H1 (cell line): ENCODE data around the gene FAM222B. TPM values are rescaled to one million over a fixed set of nuclear protein-coding genes. Genes with fewer than 3 reads are reported as not detected.

Experiments used
- CTCF ChIA-PET: fragments of 300-600 bp; sonication (Branson Sonifier 250); formaldehyde crosslinking; loops from one replicate; lab custom pipeline; 2021; ENCODE audit not compliant: partially characterized antibody; lab: Charles Lee
- POLR2A ChIA-PET: fragments of 300-600 bp; sonication (Branson Sonifier 250); formaldehyde crosslinking; loops from one replicate; lab custom pipeline; 2021; ENCODE audit warnings: inconsistent platforms; ENCODE audit not compliant: partially characterized antibody; lab: Charles Lee
- DNase-seq, 2 experiments: peaks; one replicate each; pipeline versions ENCODE4 v3.0.0 to v3.0.0-alpha.2; 2010 to 2022; ENCODE audit warnings: low spot score in 2 of 2, low read depth in 1 of 2, mixed read lengths in 1 of 2
- FAIRE-seq: peaks from 2 replicates; lab custom pipeline; 2011; peaks lifted over from hg19 to GRCh38; lab: Jason Lieb, UNC
- H2AFZ ChIP-seq: 2 replicates; pipeline ENCODE4 v1.8.1; 2012; ENCODE audit warnings: low read length, inconsistent platforms
- H2AK5ac ChIP-seq: 2 replicates; pipeline ENCODE4 v1.6.1; 2013; ENCODE audit warnings: low read depth, low read length
- H2BK120ac ChIP-seq: replicated peaks from 2 replicates; pipeline ENCODE3; 2013; ENCODE audit warnings: low read depth, low read length, inconsistent platforms
- H2BK12ac ChIP-seq: 2 replicates; pipeline ENCODE4 v1.6.1; 2013; ENCODE audit warnings: low read depth, low read length
- H2BK15ac ChIP-seq: 2 replicates; pipeline ENCODE4 v1.6.1; 2013; ENCODE audit warnings: low read length
- H2BK20ac ChIP-seq: 2 replicates; pipeline ENCODE4 v1.6.1; 2013; ENCODE audit warnings: low read length
- H2BK5ac ChIP-seq: 2 replicates; pipeline ENCODE4 v1.6.1; 2013; ENCODE audit warnings: low read depth, low read length
- H3K14ac ChIP-seq: 2 replicates; pipeline ENCODE4 v1.6.1; 2013; ENCODE audit warnings: inconsistent platforms; ENCODE audit not compliant: insufficient read length
- H3K18ac ChIP-seq: 2 replicates; pipeline ENCODE4 v1.6.1; 2013; ENCODE audit warnings: low read length; ENCODE audit errors: extremely low read depth
- H3K23ac ChIP-seq: 2 replicates; pipeline ENCODE4 v1.6.1; 2013; ENCODE audit warnings: inconsistent platforms; ENCODE audit not compliant: insufficient read length
- H3K23me2 ChIP-seq: 2 replicates; pipeline ENCODE4 v1.6.1; 2013; ENCODE audit warnings: low read depth, low read length
- H3K27ac ChIP-seq: 2 replicates; pipeline ENCODE4 v1.6.1; 2011; ENCODE audit warnings: low read depth, low read length, inconsistent platforms
- H3K27me3 ChIP-seq, 4 experiments: replicated peaks in 1 of 4; 1 replicate in 1 of 4; 2 replicates in 3 of 4; pipeline versions ENCODE4 v1.6.1 to v1.8.1; 2011 to 2013; ENCODE audit warnings: low read length in 3 of 4, mild to moderate bottlenecking in 3 of 4, inconsistent platforms in 2 of 4, mixed read lengths in 2 of 4, moderate library complexity in 1 of 4; ENCODE audit not compliant: control insufficient read depth in 3 of 4, insufficient read depth in 3 of 4; ENCODE audit errors: extremely low read depth in 1 of 4
- H3K36me3 ChIP-seq, 4 experiments: 2 replicates each; pipeline versions ENCODE4 v1.6.1 to v1.8.1; 2011 to 2013; ENCODE audit warnings: mild to moderate bottlenecking in 4 of 4, low read length in 3 of 4, moderate library complexity in 2 of 4, control low read depth in 1 of 4, inconsistent platforms in 1 of 4; ENCODE audit not compliant: insufficient read depth in 4 of 4, control insufficient read depth in 2 of 4
- H3K4ac ChIP-seq: replicated peaks from 2 replicates; pipeline ENCODE3; 2013; ENCODE audit warnings: low read length, low read depth, mixed read lengths, inconsistent platforms; ENCODE audit not compliant: insufficient read length
- H3K4me1 ChIP-seq, 4 experiments: replicated peaks in 1 of 4; 1 replicate in 1 of 4; 2 replicates in 3 of 4; pipeline versions ENCODE4 v1.6.1 to v1.8.1; 2011 to 2013; ENCODE audit warnings: low read length in 3 of 4, inconsistent platforms in 2 of 4, mixed read lengths in 1 of 4; ENCODE audit not compliant: insufficient read depth in 4 of 4, control insufficient read depth in 3 of 4
- H3K4me2 ChIP-seq, 2 experiments: 2 replicates each; pipeline versions ENCODE4 v1.6.1 to v1.8.1; 2011 to 2013; ENCODE audit warnings: low read depth in 2 of 2, low read length in 2 of 2, control low read depth in 1 of 2, inconsistent platforms in 1 of 2, mild to moderate bottlenecking in 1 of 2; ENCODE audit not compliant: insufficient read depth in 1 of 2
- H3K4me3 ChIP-seq, 4 experiments: fragments of 200-600, 300-600 bp in 1 of 4; sonication (generic), shearing (Covaris generic), sonication (Bioruptor Twin) in 1 of 4; 2 replicates each; pipeline versions ENCODE4 v1.5.1 to v1.8.1; 2011 to 2016; ENCODE audit warnings: low read length in 4 of 4, low read depth in 3 of 4, control low read depth in 2 of 4, inconsistent platforms in 2 of 4, mild to moderate bottlenecking in 2 of 4, mixed read lengths in 1 of 4, moderate library complexity in 1 of 4; ENCODE audit not compliant: insufficient read depth in 2 of 4; ENCODE audit errors: extremely low read depth in 1 of 4
- H3K56ac ChIP-seq: replicated peaks from 2 replicates; pipeline ENCODE3; 2013; ENCODE audit warnings: low read depth, mild to moderate bottlenecking, mixed read lengths, low read length, inconsistent platforms; ENCODE audit not compliant: insufficient read length
- H3K79me1 ChIP-seq: 2 replicates; pipeline ENCODE4 v1.6.1; 2013; ENCODE audit warnings: low read depth, low read length, control low read depth
- H3K79me2 ChIP-seq, 2 experiments: 2 replicates each; pipeline versions ENCODE4 v1.6.1 to v1.8.1; 2012 to 2013; ENCODE audit warnings: low read length in 2 of 2, mild to moderate bottlenecking in 2 of 2, inconsistent platforms in 1 of 2; ENCODE audit not compliant: insufficient read depth in 2 of 2, control insufficient read depth in 1 of 2
- H3K9ac ChIP-seq, 4 experiments: replicated peaks in 1 of 4; 1 replicate in 1 of 4; 2 replicates in 3 of 4; pipeline versions ENCODE4 v1.6.1 to v1.8.1; 2011 to 2013; ENCODE audit warnings: low read depth in 3 of 4, low read length in 3 of 4, control low read depth in 2 of 4, mild to moderate bottlenecking in 2 of 4, moderate library complexity in 2 of 4, inconsistent platforms in 1 of 4; ENCODE audit errors: extremely low read depth in 1 of 4
- H3K9me3 ChIP-seq, 2 experiments: 2 replicates each; pipeline versions ENCODE4 v1.6.1 to v1.8.1; 2012 to 2013; ENCODE audit warnings: mild to moderate bottlenecking in 2 of 2, moderate library complexity in 2 of 2, control low read depth in 1 of 2, inconsistent platforms in 1 of 2, low read depth in 1 of 2, low read length in 1 of 2, mixed read lengths in 1 of 2; ENCODE audit not compliant: insufficient read depth in 2 of 2
- H4K20me1 ChIP-seq, 2 experiments: replicated peaks in 1 of 2; 2 replicates each; pipeline versions ENCODE3 to v1.8.1; 2011 to 2013; ENCODE audit warnings: inconsistent platforms in 2 of 2, low read length in 2 of 2, mild to moderate bottlenecking in 1 of 2; ENCODE audit not compliant: insufficient read depth in 2 of 2, control insufficient read depth in 1 of 2
- H4K5ac ChIP-seq: 2 replicates; pipeline ENCODE4 v1.6.1; 2013; ENCODE audit warnings: low read length, low read depth, mixed read lengths, inconsistent platforms; ENCODE audit not compliant: insufficient read length
- H4K8ac ChIP-seq: 2 replicates; pipeline ENCODE4 v1.8.0; 2013; ENCODE audit warnings: mild to moderate bottlenecking, moderate library complexity, low read length, inconsistent platforms; ENCODE audit not compliant: insufficient read depth; ENCODE audit errors: extremely low read depth
- H4K91ac ChIP-seq: replicated peaks from 2 replicates; pipeline ENCODE3; 2013; ENCODE audit warnings: low read length, mixed read lengths, inconsistent platforms; ENCODE audit not compliant: insufficient read length
- CBX5 ChIP-seq: fragments of 300-800, 300-1000 bp; sonication (generic); IDR thresholded peaks from 2 replicates; pipeline ENCODE4 v1.7.1; 2016; ENCODE audit warnings: antibody characterized with exemption, low read length, low read depth
- CBX8 ChIP-seq: fragments of 300-800, 300-1000 bp; sonication (generic); IDR thresholded peaks from 2 replicates; pipeline ENCODE4 v1.7.1; 2016; ENCODE audit warnings: low read depth, low read length, borderline replicate concordance
- EGR1 ChIP-seq: IDR thresholded peaks from 2 replicates; pipeline ENCODE4 v1.6.1; 2011; ENCODE audit warnings: low read depth, low read length, borderline replicate concordance
- JUN ChIP-seq: IDR thresholded peaks from 2 replicates; pipeline ENCODE4 v1.6.1; 2011; ENCODE audit warnings: low read depth, mild to moderate bottlenecking, improper control_type of control experiment, low read length
- NRF1 ChIP-seq: IDR thresholded peaks from 2 replicates; pipeline ENCODE4 v1.6.1; 2011; ENCODE audit warnings: mild to moderate bottlenecking, low read depth, low read length, improper control_type of control experiment
- PHF8 ChIP-seq: fragments of 200-600 bp; sonication (generic); conservative IDR thresholded peaks from 2 replicates; pipeline ENCODE4 v1.7.1; 2012; ENCODE audit warnings: low read depth, mild to moderate bottlenecking, inconsistent platforms, low read length, moderate library complexity
- POLR2A ChIP-seq, 2 experiments: IDR thresholded peaks; 1 replicate in 1 of 2; 2 replicates in 1 of 2; pipeline ENCODE4 v1.6.1; 2011; ENCODE audit warnings: low read depth in 2 of 2, low read length in 2 of 2, mild to moderate bottlenecking in 2 of 2; ENCODE audit errors: control extremely low read depth in 1 of 2
- POU5F1 ChIP-seq: IDR thresholded peaks from 2 replicates; pipeline ENCODE4 v1.6.1; 2011; ENCODE audit warnings: low read depth, mild to moderate bottlenecking, low read length, moderate library complexity
- RBBP5 ChIP-seq: IDR thresholded peaks from 2 replicates; pipeline ENCODE4 v1.7.1; 2012; ENCODE audit warnings: low read depth, mild to moderate bottlenecking, inconsistent platforms, low read length, moderate library complexity, borderline replicate concordance
- SAP30 ChIP-seq: fragments of 300-600 bp; sonication (generic); IDR thresholded peaks from 2 replicates; pipeline ENCODE4 v1.7.1; 2012; ENCODE audit warnings: low read length, moderate library complexity, mild to moderate bottlenecking, inconsistent platforms; ENCODE audit not compliant: insufficient read depth, insufficient replicate concordance
- SRF ChIP-seq: IDR thresholded peaks from 2 replicates; pipeline ENCODE4 v1.6.1; 2011; ENCODE audit warnings: mild to moderate bottlenecking, low read depth, low read length, moderate library complexity
- TBP ChIP-seq: IDR thresholded peaks from 2 replicates; pipeline ENCODE4 v1.6.1; 2011; ENCODE audit warnings: low read depth, low read length, improper control_type of control experiment
- WGBS, 2 experiments: shearing (Covaris generic) in 1 of 2; methylation state at CpG; one replicate each; pipeline versions ENCODE4 v1.1.6 to v1.1.7; 2013 to 2015; ENCODE audit warnings: low lambda C conversion rate in 2 of 2, mixed read lengths in 2 of 2, inconsistent platforms in 1 of 2, low coverage in 1 of 2, missing lambda C conversion rate in 1 of 2; ENCODE audit not compliant: insufficient replicate concordance in 2 of 2, insufficient coverage in 1 of 2, insufficient read length in 1 of 2; ENCODE audit errors: extremely low coverage in 1 of 2, missing lambda C conversion rate in 1 of 2; 5-methylcytosine and 5-hydroxymethylcytosine counted together
- polyA plus RNA-seq, 7 experiments: library from polyadenylated mRNA; depleted of rRNA in 3 of 7; stranded (reverse) in 5 of 7; unstranded in 2 of 7; fragments of >200 nt in 5 of 7; fragments of 200-250 nt in 2 of 7; gene quantifications; 1 replicate in 5 of 7; 2 replicates in 1 of 7; 4 replicates in 1 of 7; pipeline versions ENCODE4 v1.2.1 to v1.2.3, GENCODE V29; 2011 to 2013; ENCODE audit warnings: missing spikeins in 2 of 7, mixed read lengths in 2 of 7
- total RNA-seq: library from RNA; stranded (reverse); fragmentation: NEBNext Ultra II Directional; extraction: Animal tissue kit (Norgen Biotek cat#: 25700); gene quantifications from 2 replicates; pipeline ENCODE4 v1.2.1, GENCODE V29; 2021

FAM222B gene
- total and polyA plus RNA-seq, 2 of the 8 experiments (the other 6 are each of a cell fraction or from before 2014, with no cell fraction given), result 42.1 to 81.7 TPM

- Histone ChIP-seq H3K4me2 (peak overlapping the region; percentile 85 to 95), H3K23me2 (peaks cover 17% of the 10 kb centered on the region; the same call in 1 of the 2 replicates), H4K20me1 (peaks cover 6 to 16% of the 10 kb centered on the region in 2 experiments), H3K27me3 (no peaks in the 10 kb centered on the region), H3K79me2 (peaks cover 0 to 31% of the 10 kb centered on the region in 2 experiments; a peak in 2 of 4 replicates), H3K9me3 (no peaks in the 10 kb centered on the region), H2AFZ (no peak overlapping the region), H2BK5ac (peak overlapping the region; percentile 93), H2BK12ac (0 out of 2 replicates have a peak overlapping the region, but pooled peaks have one; percentile 12), H4K91ac (peak overlapping the region; percentile 99), H3K36me3 (peaks cover 19 to 44% (median 36%) of the 10 kb centered on the region in 4 experiments), H2AK5ac (peak overlapping the region; percentile 67; the same call in 1 of the 2 replicates), H2BK15ac (peak overlapping the region; percentile 72; the same call in 1 of the 2 replicates), H3K4ac (peak overlapping the region; percentile 97), H3K56ac (peak overlapping the region; percentile 92), H3K79me1 (no peaks in the 10 kb centered on the region; the same call in 1 of the 2 replicates), H3K27ac (peak overlapping the region; percentile 89), H2BK20ac (no peak overlapping the region), H3K4me1 (peaks cover 0 to 15% (median 6%) of the 10 kb centered on the region in 4 experiments; a peak in 6 of 7 replicates), H3K9ac (peak overlapping the region; percentile 79 to 93 (median 90)), H4K8ac (peak overlapping the region; percentile 84), H3K4me3 (peak overlapping the region; percentile 57 to 81 (median 72)), H3K18ac (peak overlapping the region; percentile 98), H3K14ac (peak overlapping the region; percentile 68), H3K23ac (no peak overlapping the region), H2BK120ac (peak overlapping the region; percentile 84), H4K5ac (peak overlapping the region; percentile 93)
- FAIRE-seq, result no peak
- peak in 1 of 2 experiments; percentile 88 for DNase-seq
- ChIA-PET POLR2A (interaction anchor here (0.7 to 17.6 kb wide), 38 partner anchors 9 to 344 kb away, joined by 3 to 813 read pairs (median 4); partner anchors contain the start of genes ALDOC, BLTP2, DHRS13 and FAM222B), CTCF (interaction anchor here (0.9 to 16.9 kb wide), 25 partner anchors 9 to 228 kb away, joined by 3 to 316 read pairs (median 9); partner anchors contain the start of genes DHRS13, FLOT2 and TRAF4)
- WGBS, 2 experiments, result 3% methylated on average over 31 of the region's 45 CpGs; no CpG with 5 or more reads in 1 of the 2 experiments
- TF ChIP-seq PHF8 (peak; percentile 93), CBX5 (no peak), POLR2A (IDR thresholded peaks at IDR 0.05; ENCODE audit: control extremely low read depth in 1 of 2, low read depth in 2 of 2, low read length in 2 of 2) (peak; percentile 40 to 73), CBX8 (no peak), SRF (no peak), JUN (no peak), NRF1 (0 out of 2 replicates have a peak, but pooled peaks have one; percentile 23), SAP30 (peak; percentile 67), EGR1 (no peak), TBP (peak; percentile 64; the same call in 1 of the 2 replicates), RBBP5 (peak; percentile 45; the same call in 1 of the 2 replicates), POU5F1 (no peak)
These were observed 116.8 kb downstream of the FAM222B start for GRCh38 chr17:28725660-28726225.
